GM18861 (cell line): ENCODE results near the gene ADAMTS17.

Source experiments
- ATAC-seq: cut with Tn5 transposase; IDR thresholded peaks from one replicate; pipeline ENCODE4 v1.9.1; 2021; ENCODE audit not compliant: unreplicated experiment

The ADAMTS17 gene

DNA sequence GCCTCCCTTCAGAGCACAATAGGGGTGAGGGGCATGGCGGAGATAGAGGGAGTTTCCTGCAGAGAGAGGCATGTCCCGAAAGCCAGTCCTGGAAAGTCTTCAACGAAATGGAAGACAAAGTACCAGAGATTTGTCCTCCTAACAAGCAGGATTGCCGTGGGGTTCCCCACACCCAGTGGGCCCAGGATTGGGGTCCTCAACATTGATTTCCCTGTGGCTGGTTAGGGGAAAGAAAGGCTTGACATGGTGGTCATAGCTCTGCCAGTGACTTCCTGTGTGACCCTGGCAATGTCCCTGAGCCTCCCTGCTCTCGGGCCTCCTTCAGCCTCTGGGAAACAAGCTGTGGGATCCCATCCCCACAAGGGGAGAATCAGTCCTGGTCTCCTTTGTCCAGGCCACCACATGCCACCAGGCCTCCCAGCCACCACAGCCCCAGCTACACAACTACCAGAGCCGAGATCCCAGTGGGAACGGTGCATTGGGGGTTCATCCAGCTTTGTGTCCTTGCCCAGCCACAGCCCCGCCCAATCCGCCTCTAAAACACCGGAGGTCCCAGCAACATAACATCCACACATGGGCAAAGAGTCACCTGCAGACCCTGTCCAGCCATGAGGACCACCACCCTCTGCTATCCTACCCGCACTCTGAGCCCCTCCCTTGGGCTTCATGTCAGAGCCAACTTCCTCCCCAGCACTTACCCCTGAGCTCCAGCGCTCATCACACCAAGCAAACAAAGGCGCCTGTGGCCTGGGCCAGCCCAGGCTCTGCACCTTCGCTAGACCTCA, 63.0 kb downstream of the ADAMTS17 start:
- no peak for ATAC-seq

- ATAC-seq: no peak
Measured at GRCh38 chr15:100277087-100277855, 64.5 kb downstream of the ADAMTS17 start.

DNA sequence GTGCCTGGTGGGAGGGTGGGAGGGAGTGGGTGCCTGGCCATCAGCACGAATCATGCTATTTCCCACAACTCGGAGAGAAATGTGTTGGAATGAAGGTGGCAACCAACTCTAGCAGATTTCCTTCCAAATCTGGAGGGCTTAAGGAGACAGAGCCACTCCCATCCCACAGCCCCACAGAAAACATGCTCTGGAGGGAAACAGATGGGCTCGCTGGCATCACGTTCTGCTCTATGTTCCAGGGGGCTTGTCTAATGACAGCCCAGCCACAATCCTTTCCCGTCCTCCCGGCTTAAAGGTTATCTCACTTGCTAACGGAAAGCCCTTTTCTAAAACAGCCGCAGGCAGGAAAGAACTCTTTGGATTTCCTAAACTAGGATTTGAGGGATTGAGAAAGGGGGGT, 65.3 kb downstream of the ADAMTS17 start:
- ATAC-seq: no peak

GRCh38 chr15:100275641-100276040, 66.1 kb downstream of the ADAMTS17 start:
- no peak for ATAC-seq

GRCh38 chr15:100269831-100270230, 71.9 kb downstream of the ADAMTS17 start:
- ATAC-seq: no peak

DNA sequence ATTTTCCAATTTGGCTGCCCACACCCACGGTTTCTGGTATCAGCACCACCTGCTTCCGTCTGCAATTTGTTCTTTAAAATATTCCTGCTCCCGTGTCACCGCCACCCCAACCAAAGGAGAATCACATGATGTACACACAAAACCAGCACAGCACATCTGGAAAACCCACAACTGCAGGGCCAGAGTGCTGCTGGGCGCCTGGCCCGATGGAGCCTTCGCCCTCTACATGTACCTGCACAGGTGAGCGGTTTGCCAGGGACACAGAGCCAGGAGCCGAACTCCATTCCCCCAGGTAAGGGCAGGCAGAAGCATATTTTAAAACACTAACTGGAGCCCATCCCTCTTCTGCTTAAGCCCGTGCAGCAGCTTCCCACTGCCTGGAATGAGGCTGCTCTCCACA, 75.6 kb downstream of the ADAMTS17 start:
- no peak for ATAC-seq

- ATAC-seq: no peak
Measured at GRCh38 chr15:100265641-100266035, 76.1 kb downstream of the ADAMTS17 start.

GRCh38 chr15:100264994-100265640, 76.7 kb downstream of the ADAMTS17 start:
- ATAC-seq: no peak

DNA sequence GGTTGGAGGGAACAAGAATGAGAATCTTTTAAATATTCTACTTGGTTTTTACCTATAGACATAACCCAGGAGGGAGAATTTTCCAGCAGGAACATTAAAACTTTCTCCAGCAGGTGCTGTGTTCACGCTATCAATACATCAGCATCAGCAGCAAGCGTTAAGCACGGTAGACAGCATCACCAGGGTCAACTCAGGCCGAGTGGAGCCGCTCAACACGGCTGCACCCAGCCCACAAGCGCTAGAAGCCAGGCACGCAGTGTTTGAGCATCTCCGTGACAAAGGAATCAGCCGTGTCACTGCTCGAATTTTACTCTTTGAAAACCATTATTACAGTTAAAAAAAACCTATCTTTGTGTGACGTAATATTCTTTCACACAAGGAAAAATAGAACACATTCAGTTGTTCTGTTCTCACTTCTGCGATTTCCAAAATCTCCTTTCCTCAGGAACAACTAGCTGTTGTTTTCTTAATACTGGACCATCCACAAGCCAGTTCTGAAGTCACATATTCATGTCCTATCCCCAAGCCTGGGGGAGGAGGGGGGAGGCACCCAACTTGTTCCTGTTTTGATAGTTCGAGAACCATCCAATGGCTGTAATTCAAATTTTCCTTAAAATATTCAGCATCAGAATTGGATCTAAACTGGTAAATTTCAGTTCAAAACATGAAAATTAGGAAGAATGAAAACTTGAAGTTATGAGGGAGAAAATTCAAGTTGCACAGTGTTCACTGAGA, 77.9 kb downstream of the ADAMTS17 start:
- no peak for ATAC-seq

GRCh38 chr15:100263031-100263430, 78.7 kb downstream of the ADAMTS17 start:
- ATAC-seq: no peak

- no peak for ATAC-seq
Measured at GRCh38 chr15:100261302-100262240, 80.2 kb downstream of the ADAMTS17 start.

DNA sequence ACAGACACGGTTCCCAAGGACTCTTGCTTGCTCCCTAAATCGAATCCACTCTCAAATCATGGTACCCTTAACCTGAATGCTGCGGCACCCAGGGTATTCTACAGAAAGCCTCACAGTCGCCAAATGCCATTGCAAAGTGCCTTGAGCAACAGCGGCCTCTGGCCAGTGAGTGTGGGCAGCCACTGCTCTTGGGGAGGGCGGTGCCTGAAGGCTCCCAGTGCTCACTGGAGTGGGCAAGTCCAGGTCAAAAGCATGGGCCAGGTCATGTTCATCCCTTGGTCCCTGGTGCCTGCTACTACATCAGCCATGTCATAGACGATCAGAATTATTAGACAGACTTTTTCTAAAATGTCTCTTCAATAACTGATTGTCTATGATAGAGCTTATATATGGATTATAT, 82.5 kb downstream of the ADAMTS17 start:
- no peak for ATAC-seq

- ATAC-seq: no peak
Measured at GRCh38 chr15:100256970-100257650, 84.7 kb downstream of the ADAMTS17 start.

- no peak for ATAC-seq
Measured at GRCh38 chr15:100256101-100256969, 85.4 kb downstream of the ADAMTS17 start.

DNA sequence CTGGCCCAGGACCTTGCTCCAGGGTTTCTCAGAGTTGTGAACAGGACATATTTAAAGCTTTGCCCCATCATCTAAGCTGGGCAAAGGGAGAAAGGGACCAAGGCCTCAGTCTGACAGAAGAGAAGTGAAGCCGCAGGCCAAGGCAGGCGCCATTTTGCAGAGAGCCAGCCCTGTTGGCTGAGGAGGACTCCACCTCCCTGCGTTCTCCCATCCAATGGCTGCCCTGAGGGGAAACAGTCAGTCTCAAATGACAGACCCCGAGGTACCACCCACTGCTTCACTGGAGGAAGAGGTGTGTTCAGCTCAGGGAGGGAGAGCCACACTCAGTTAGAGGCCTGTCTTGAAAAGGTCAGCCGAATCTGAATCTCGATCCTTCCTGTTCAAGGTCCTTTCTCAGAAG, 86.1 kb downstream of the ADAMTS17 start:
- ATAC-seq: no peak

- no peak for ATAC-seq
Measured at GRCh38 chr15:100254691-100255090, 87.1 kb downstream of the ADAMTS17 start.

GRCh38 chr15:100254285-100254684, 87.5 kb downstream of the ADAMTS17 start:
- no peak for ATAC-seq

- ATAC-seq: no peak
Measured at GRCh38 chr15:100253640-100254039, 88.1 kb downstream of the ADAMTS17 start.
